ENCODE measurements around the gene CXCL13. TPM values are rescaled to one million over a fixed set of nuclear protein-coding genes. Genes with fewer than 3 reads are reported as not detected.

Gene CXCL13
- total and polyA plus RNA-seq, 2 of the 8 experiments (the other 6 are each of a cell fraction or from before 2014, with no cell fraction given) = not detected

GRCh38 chr4:77582156-77582555 is 23.5 kb upstream of the CXCL13 start:
- WGBS, 2 experiments (ENCODE audit: extremely low coverage in 1 of 2, insufficient coverage in 1 of 2, insufficient read length in 1 of 2, insufficient replicate concordance in 2 of 2, low coverage in 1 of 2, low lambda C conversion rate in 2 of 2, missing lambda C conversion rate in 1 of 2) = 84% methylated on average over 2 of the region's 2 CpGs; no CpG with 5 or more reads in 1 of the 2 experiments
- TF ChIP-seq EGR1 (IDR thresholded peaks at IDR 0.05; ENCODE audit: borderline replicate concordance, low read depth, low read length) = no peak
- TF ChIP-seq BCL11A (IDR thresholded peaks at IDR 0.05; ENCODE audit: low read depth in 2 of 2, low read length in 2 of 2) = no peak
- TF ChIP-seq MAFK (IDR thresholded peaks at IDR 0.05; ENCODE audit: low read depth, low read length) = no peak
- TF ChIP-seq JUND (IDR thresholded peaks at IDR 0.05; ENCODE audit: low read length) = no peak
- TF ChIP-seq CHD1 (IDR thresholded peaks at IDR 0.05; ENCODE audit: low read depth, low read length) = no peak
- no peak for TF ChIP-seq JUN (IDR thresholded peaks at IDR 0.05; ENCODE audit: low read depth, low read length)

More at GRCh38 chr4:77582156-77582555, 23.5 kb upstream of the CXCL13 start:
- no peak overlapping the region for H2BK12ac ChIP-seq (ENCODE audit: low read depth, low read length)
- no peaks in the 10 kb centered on the region for H3K36me3 ChIP-seq (ENCODE audit: control insufficient read depth in 2 of 4, insufficient read depth in 4 of 4, low read length in 3 of 4)
- no peak overlapping the region for H2BK15ac ChIP-seq (ENCODE audit: low read length)
- no peak overlapping the region for H3K56ac ChIP-seq (replicated peaks; ENCODE audit: insufficient read length, low read depth, low read length)
- no peak overlapping the region for H3K4ac ChIP-seq (replicated peaks; ENCODE audit: insufficient read length, low read depth, low read length)
- no peak overlapping the region for H3K9ac ChIP-seq (replicated peaks in 1 of 4; ENCODE audit: extremely low read depth in 1 of 4, low read depth in 3 of 4, low read length in 3 of 4)
- H4K8ac ChIP-seq (ENCODE audit: extremely low read depth, insufficient read depth, low read length) = no peak overlapping the region
- H3K27me3 ChIP-seq (replicated peaks in 1 of 4; ENCODE audit: control insufficient read depth in 3 of 4, extremely low read depth in 1 of 4, insufficient read depth in 3 of 4, low read length in 3 of 4) = no peaks in the 10 kb centered on the region
- no peak overlapping the region for H2BK120ac ChIP-seq (replicated peaks; ENCODE audit: low read depth, low read length)
- no peaks in the 10 kb centered on the region for H3K9me3 ChIP-seq (ENCODE audit: insufficient read depth in 2 of 2, low read depth in 1 of 2, low read length in 1 of 2)
- ChIA-PET POLR2A (ENCODE audit: partially characterized antibody) (no interaction called here), CTCF (ENCODE audit: partially characterized antibody) (interaction anchor here (1.3 to 8.9 kb wide), 2 partner anchors 12 to 18 kb away, joined by 3 to 77 read pairs; no protein-coding TSS in a partner anchor)
- H4K5ac ChIP-seq (ENCODE audit: insufficient read length, low read depth, low read length) = no peak overlapping the region
- DNase-seq (ENCODE audit: low read depth in 1 of 2, low spot score in 2 of 2) (no peak), FAIRE-seq (no peak)
- no peak overlapping the region for H2AFZ ChIP-seq (ENCODE audit: low read length)
- H3K4me1 ChIP-seq (replicated peaks in 1 of 4; ENCODE audit: control insufficient read depth in 3 of 4, insufficient read depth in 4 of 4, low read length in 3 of 4) = no peaks in the 10 kb centered on the region
- no peaks in the 10 kb centered on the region for H4K20me1 ChIP-seq (replicated peaks in 1 of 2; ENCODE audit: control insufficient read depth in 1 of 2, insufficient read depth in 2 of 2, low read length in 2 of 2)
- no peak overlapping the region for H3K4me2 ChIP-seq (ENCODE audit: insufficient read depth in 1 of 2, low read depth in 2 of 2, low read length in 2 of 2)
- no peaks in the 10 kb centered on the region for H3K23me2 ChIP-seq (ENCODE audit: low read depth, low read length)
- H2BK5ac ChIP-seq (ENCODE audit: low read depth, low read length) = no peak overlapping the region
- no peak overlapping the region for H4K91ac ChIP-seq (replicated peaks; ENCODE audit: insufficient read length, low read length)
- no peak overlapping the region for H3K23ac ChIP-seq (ENCODE audit: insufficient read length)
- H2BK20ac ChIP-seq (ENCODE audit: low read length) = no peak overlapping the region
- H3K27ac ChIP-seq (ENCODE audit: low read depth, low read length) = no peak overlapping the region
- no peaks in the 10 kb centered on the region for H3K79me2 ChIP-seq (ENCODE audit: control insufficient read depth in 1 of 2, insufficient read depth in 2 of 2, low read length in 2 of 2)
- no peak overlapping the region for H2AK5ac ChIP-seq (ENCODE audit: low read depth, low read length)
- H3K18ac ChIP-seq (ENCODE audit: extremely low read depth, low read length) = no peak overlapping the region
- no peak overlapping the region for H3K4me3 ChIP-seq (ENCODE audit: extremely low read depth in 1 of 4, insufficient read depth in 2 of 4, low read depth in 3 of 4, low read length in 4 of 4)
- no peak overlapping the region for H3K14ac ChIP-seq (ENCODE audit: insufficient read length)
- H3K79me1 ChIP-seq (ENCODE audit: low read depth, low read length) = no peaks in the 10 kb centered on the region

Measured in H1 (cell line).